ENCODE results near the gene ZNF672. TPM values are rescaled to one million over a fixed set of nuclear protein-coding genes. Genes with fewer than 3 reads are reported as not detected.
A peak's percentile ranks its signal among the peaks of the same experiment; 100 is the strongest.

Gene ZNF672
- total and polyA plus RNA-seq, 7 donors, result 25.3 to 57.0 (median 47.3) TPM

GRCh38 chr1:248849637-248850036, 11.6 kb downstream of the ZNF672 start:
- WGBS, 3 donors, result 69 to 87% (median 83%) methylated on average over 3 of the region's 3 CpGs
- TF ChIP-seq CTCF (IDR thresholded peaks at IDR 0.05), result no peak

GRCh38 chr1:248850124-248850523, 12.1 kb downstream of the ZNF672 start:
- no peak for ATAC-seq
- H3K9me3 ChIP-seq, result no peaks in the 10 kb centered on the region
- peaks cover 21 to 78% of the 10 kb centered on the region in 2 donors for H3K36me3 ChIP-seq (ENCODE audit: insufficient read depth in 1 of 2, low read depth in 1 of 2)
- no peak for DNase-seq
- intact Hi-C loops (cut with DNase I), result no loop called here
- H3K27ac ChIP-seq, result no peak overlapping the region
- WGBS, 3 donors, result 91 to 95% (median 93%) methylated on average over 9 of the region's 9 CpGs
- no peaks in the 10 kb centered on the region for H3K4me1 ChIP-seq
- TF ChIP-seq CTCF (IDR thresholded peaks at IDR 0.05), result no peak
- H3K4me3 ChIP-seq, result no peak overlapping the region
- H3K27me3 ChIP-seq (ENCODE audit: insufficient read depth in 3 of 3, low read length in 2 of 3), result no peaks in the 10 kb centered on the region

More at GRCh38 chr1:248849637-248850036, 11.6 kb downstream of the ZNF672 start:
- DNase-seq, result no peak
- peaks cover 21 to 79% of the 10 kb centered on the region in 2 donors for H3K36me3 ChIP-seq (ENCODE audit: insufficient read depth in 1 of 2, low read depth in 1 of 2)
- no peaks in the 10 kb centered on the region for H3K9me3 ChIP-seq
- H3K27ac ChIP-seq, result no peak overlapping the region
- ATAC-seq, result no peak
- no peak overlapping the region for H3K4me3 ChIP-seq
- H3K4me1 ChIP-seq, result no peaks in the 10 kb centered on the region
- intact Hi-C loops (cut with DNase I), result no loop called here
- H3K27me3 ChIP-seq (ENCODE audit: insufficient read depth in 3 of 3, low read length in 2 of 3), result no peaks in the 10 kb centered on the region

- H3K36me3 ChIP-seq (ENCODE audit: insufficient read depth in 1 of 2, low read depth in 1 of 2), result peaks cover 21 to 77% of the 10 kb centered on the region in 2 donors
- no peak for TF ChIP-seq CTCF (IDR thresholded peaks at IDR 0.05)
- intact Hi-C loops (cut with DNase I), result no loop called here
- H3K27me3 ChIP-seq (ENCODE audit: insufficient read depth in 3 of 3, low read length in 2 of 3), result no peaks in the 10 kb centered on the region
- H3K4me1 ChIP-seq, result no peaks in the 10 kb centered on the region
- H3K9me3 ChIP-seq, result no peaks in the 10 kb centered on the region
- 79 to 82% (median 79%) methylated on average over 10 of the region's 10 CpGs for WGBS, 3 donors
- DNase-seq (no peak), ATAC-seq (no peak)
- H3K27ac ChIP-seq, result no peak overlapping the region
- no peak overlapping the region for H3K4me3 ChIP-seq
These were observed 12.7 kb downstream of the ZNF672 start for GRCh38 chr1:248850536-248851251.

GRCh38 chr1:248851390-248851789, 13.4 kb downstream of the ZNF672 start:
- Histone ChIP-seq H3K4me3 (no peak overlapping the region), H3K4me1 (no peaks in the 10 kb centered on the region), H3K9me3 (no peaks in the 10 kb centered on the region), H3K27me3 (ENCODE audit: insufficient read depth in 3 of 3, low read length in 2 of 3) (no peaks in the 10 kb centered on the region), H3K36me3 (ENCODE audit: insufficient read depth in 1 of 2, low read depth in 1 of 2) (peaks cover 18 to 70% of the 10 kb centered on the region in 2 donors), H3K27ac (no peak overlapping the region)
- ATAC-seq, result peak in 1 of 4 donors; percentile 15
- intact Hi-C loops (cut with DNase I), result no loop called here
- DNase-seq, result no peak
- WGBS, 3 donors, result 85 to 95% (median 92%) methylated on average over 2 of the region's 2 CpGs
- TF ChIP-seq CTCF (IDR thresholded peaks at IDR 0.05), result no peak
